ENCODE measurements around the gene MGAT4B. TPM values are rescaled to one million over a fixed set of nuclear protein-coding genes. Genes with fewer than 3 reads are reported as not detected.
"Not testable (repeated sequence)": the region's sequence is repeated elsewhere in the genome, so short reads cannot be mapped to it uniquely, and the experiment has no call there.

MGAT4B gene
- total RNA-seq, 2 donors from 2014 or later, result 82.7 to 142 TPM

DNA sequence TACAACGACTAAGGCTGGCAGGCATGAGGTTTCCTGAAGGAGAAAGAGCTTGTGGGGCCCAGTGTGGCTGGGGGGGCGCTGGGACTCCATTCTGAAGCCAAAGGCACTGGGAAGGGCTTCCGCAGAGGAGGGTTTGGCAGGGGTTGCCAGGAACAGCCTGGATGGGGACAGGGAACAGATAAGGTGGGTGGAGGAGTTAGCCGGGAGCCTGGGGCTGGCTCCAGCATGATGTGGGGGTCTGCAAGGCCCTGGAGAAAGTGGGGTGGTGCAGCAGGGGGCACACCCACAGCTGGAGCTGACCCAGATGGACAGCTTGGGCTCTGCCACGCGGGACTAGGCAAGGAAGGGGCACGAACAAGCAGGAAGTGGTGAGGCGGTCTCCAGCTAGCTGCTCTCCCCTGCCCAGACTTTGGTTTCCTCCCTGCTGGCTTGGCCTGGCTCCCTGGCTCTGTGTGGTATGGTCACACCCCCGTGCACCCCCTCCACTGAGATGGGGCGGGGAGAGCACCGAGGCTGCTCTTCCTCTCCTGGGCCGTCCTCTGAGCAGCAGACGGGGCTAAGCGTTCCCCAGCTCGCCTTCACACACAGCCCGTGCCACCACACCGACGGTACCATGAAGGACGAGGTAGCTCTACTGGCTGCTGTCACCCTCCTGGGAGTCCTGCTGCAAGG lies 13.1 kb downstream of the MGAT4B start, which contains the start of gene LTC4S:
Gene LTC4S (plus strand): TSS at position 519 of the 672 bp plus-strand sequence. CDS start 95 bp downstream, at position 614.
- 8% methylated on average over 19 of the region's 19 CpGs for WGBS
- DNase-seq (ENCODE audit: low spot score), result peak; percentile 67
- H3K27me3 ChIP-seq (replicated peaks; ENCODE audit: insufficient read depth), result no peaks in the 10 kb centered on the region
- H3K4me3 ChIP-seq, result no peak within 1 kb of the TSS
- H3K4me1 ChIP-seq (replicated peaks), result peaks cover 12% of the 10 kb centered on the region
- H3K27ac ChIP-seq, result peak within 1 kb of the TSS; percentile 20 to 94
- peaks cover 5% of the 10 kb centered on the region in 2 donors for H3K36me3 ChIP-seq
- no peaks in the 10 kb centered on the region for H3K9me3 ChIP-seq
- intact Hi-C loops (cut with DNase I), result loop anchor here (2.0 kb wide), 1 partner anchor 135 kb away; no protein-coding TSS in a partner anchor
- TF ChIP-seq POLR2AphosphoS5 (IDR thresholded peaks at IDR 0.05) (peak; percentile 31), POLR2A (IDR thresholded peaks at IDR 0.05) (peak; percentile 32)
- TF ChIP-seq, protein P1, sequence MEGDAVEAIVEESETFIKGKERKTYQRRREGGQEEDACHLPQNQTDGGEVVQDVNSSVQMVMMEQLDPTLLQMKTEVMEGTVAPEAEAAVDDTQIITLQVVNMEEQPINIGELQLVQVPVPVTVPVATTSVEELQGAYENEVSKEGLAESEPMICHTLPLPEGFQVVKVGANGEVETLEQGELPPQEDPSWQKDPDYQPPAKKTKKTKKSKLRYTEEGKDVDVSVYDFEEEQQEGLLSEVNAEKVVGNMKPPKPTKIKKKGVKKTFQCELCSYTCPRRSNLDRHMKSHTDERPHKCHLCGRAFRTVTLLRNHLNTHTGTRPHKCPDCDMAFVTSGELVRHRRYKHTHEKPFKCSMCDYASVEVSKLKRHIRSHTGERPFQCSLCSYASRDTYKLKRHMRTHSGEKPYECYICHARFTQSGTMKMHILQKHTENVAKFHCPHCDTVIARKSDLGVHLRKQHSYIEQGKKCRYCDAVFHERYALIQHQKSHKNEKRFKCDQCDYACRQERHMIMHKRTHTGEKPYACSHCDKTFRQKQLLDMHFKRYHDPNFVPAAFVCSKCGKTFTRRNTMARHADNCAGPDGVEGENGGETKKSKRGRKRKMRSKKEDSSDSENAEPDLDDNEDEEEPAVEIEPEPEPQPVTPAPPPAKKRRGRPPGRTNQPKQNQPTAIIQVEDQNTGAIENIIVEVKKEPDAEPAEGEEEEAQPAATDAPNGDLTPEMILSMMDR (IDR thresholded peaks at IDR 0.05), result no peak

DNA sequence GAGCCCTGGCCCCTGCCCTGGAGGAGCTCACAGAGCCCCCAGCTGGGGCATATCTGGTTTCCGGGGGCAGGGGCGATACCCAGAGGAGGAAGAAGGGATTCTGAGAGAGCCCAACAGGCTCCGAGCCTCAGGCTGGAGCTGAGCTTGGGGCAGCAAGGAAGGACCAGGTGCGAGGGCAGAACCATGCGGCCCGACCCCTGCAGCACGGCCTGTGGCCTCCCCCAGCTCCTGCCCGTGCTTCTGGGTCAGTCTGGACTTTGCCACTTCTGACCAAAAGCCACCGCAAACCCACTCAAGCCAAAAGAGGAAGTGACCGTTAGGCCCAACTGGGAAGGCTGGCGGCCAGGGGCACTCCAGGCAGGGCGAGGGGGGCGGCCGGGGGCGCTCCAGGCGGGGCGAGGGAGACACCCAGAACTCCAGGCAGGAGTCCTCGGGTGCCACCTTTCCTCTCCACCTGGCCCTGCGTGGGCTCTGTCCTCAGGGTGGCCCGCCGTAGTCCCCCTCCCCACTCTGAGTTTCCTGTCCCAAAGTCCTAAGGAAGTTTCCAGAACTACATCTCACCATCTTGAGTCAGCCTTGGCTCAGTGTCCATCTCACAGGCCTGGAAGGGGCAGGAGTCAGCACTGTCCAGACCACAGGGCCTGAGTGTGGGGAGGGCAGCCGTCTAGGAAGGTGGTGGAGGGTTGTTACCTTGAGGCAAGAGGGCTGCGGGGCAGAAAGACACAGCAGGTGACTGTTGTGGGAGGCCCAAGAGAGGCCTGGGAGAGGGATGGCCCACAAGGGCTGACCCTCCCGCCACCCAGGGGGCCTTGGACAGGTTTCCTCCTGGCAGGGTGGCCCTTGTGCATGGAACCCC lies 13.8 kb downstream of the MGAT4B start:
- TF ChIP-seq POLR2A (IDR thresholded peaks at IDR 0.05) (no peak), POLR2AphosphoS5 (IDR thresholded peaks at IDR 0.05) (no peak)
- TF ChIP-seq, protein P1 (IDR thresholded peaks at IDR 0.05), result no peak
- intact Hi-C loops (cut with DNase I), result loop anchor here (1.0 kb wide), 1 partner anchor 17 kb away; no protein-coding TSS in a partner anchor
- WGBS, result 80% methylated on average over 24 of the region's 24 CpGs
- Histone ChIP-seq H3K4me3 (no peak overlapping the region), H3K27me3 (replicated peaks; ENCODE audit: insufficient read depth) (no peaks in the 10 kb centered on the region), H3K9me3 (no peaks in the 10 kb centered on the region), H3K4me1 (replicated peaks) (peaks cover 12% of the 10 kb centered on the region), H3K27ac (peak overlapping the region; percentile 20 to 39), H3K36me3 (peaks cover 0 to under 1% of the 10 kb centered on the region in 2 donors)
- no peak for DNase-seq (ENCODE audit: low spot score)

DNA sequence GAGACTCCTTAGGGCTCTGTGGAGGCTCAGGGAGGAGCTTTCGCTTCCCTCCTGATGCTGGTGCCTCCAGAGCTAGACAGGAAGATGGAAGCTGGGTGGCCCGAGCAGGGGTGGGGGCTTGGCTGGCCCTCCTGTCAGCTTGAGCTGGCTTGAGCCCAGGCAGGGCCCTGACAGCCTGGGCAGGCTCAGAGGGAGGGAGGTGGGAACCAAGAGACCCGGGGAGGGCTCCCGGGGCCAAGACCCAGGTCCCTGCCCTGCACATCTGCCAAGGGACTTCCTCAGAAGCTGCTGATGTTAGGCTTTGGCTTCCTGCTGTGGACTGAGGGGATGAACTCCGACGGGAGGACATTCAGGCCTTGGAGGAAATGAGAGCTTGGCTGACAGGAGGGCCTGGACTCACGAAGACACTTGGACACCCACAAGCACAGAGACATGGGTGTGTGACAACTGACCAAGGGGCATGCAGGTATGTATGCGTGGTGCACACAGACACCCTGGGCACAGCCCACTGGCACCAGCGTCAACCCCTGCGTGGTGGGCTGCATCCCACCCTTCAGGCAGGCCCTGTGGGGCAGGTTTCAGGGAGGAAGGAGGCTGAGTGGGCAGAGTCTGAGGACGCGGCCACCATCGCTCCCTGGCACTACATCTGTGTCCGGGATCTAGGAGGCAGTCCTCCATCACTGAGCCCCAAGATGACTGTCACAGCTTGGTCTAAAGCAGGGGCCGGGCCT lies 14.6 kb downstream of the MGAT4B start:
- no peaks in the 10 kb centered on the region for H3K9me3 ChIP-seq
- no peak for DNase-seq (ENCODE audit: low spot score)
- TF ChIP-seq, protein P1 (IDR thresholded peaks at IDR 0.05), result no peak
- no peak for TF ChIP-seq POLR2AphosphoS5 (IDR thresholded peaks at IDR 0.05)
- TF ChIP-seq POLR2A (IDR thresholded peaks at IDR 0.05), result no peak
- WGBS, result 63% methylated on average over 15 of the region's 15 CpGs
- H3K27me3 ChIP-seq (replicated peaks; ENCODE audit: insufficient read depth), result no peaks in the 10 kb centered on the region
- H3K36me3 ChIP-seq, result no peaks in the 10 kb centered on the region
- H3K27ac ChIP-seq, result no peak overlapping the region
- H3K4me3 ChIP-seq, result no peak overlapping the region
- intact Hi-C loops (cut with DNase I), result loop anchor here (1.0 kb wide), 1 partner anchor 16 kb away; no protein-coding TSS in a partner anchor
- peaks cover 12% of the 10 kb centered on the region for H3K4me1 ChIP-seq (replicated peaks)

DNA sequence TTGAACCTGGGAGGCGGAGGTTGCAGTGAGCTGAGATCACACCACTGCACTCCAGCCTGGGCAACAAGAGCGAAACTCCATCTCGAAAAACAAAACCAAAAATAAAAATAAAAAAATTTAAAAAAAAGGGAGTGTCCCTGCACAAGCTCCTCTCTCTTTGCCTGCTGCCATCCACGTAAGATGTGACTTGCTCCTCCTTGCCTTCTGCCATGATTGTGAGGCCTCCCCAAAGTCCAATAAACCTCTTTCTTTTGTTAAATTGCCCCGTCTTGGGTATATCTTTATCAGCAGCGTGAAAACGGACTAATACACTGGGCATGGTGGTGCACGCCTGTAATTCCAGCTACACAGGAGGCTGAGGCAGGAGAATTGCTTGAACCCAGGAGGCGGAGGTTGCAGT lies 17.4 kb downstream of the MGAT4B start:
- DNase-seq (ENCODE audit: low spot score); H3K9me3 ChIP-seq; H3K4me3 ChIP-seq; H3K27me3 ChIP-seq (replicated peaks; ENCODE audit: insufficient read depth); H3K36me3 ChIP-seq; H3K27ac ChIP-seq; H3K4me1 ChIP-seq (replicated peaks); intact Hi-C loops (cut with DNase I): not testable (repeated sequence)
- 97% methylated on average over 9 of the region's 9 CpGs for WGBS
